ENCODE data around the gene SOX2. TPM values are rescaled to one million over a fixed set of nuclear protein-coding genes. Genes with fewer than 3 reads are reported as not detected.
A peak's percentile ranks its signal among the peaks of the same experiment; 100 is the strongest.

The SOX2 gene
- total RNA-seq, 1 experiment from 2014 or later = 189 TPM

- TF ChIP-seq USF2 (CRISPR knock-in tag; IDR thresholded peaks at IDR 0.05) = no peak
- TF ChIP-seq PRRX2 (CRISPR knock-in tag; IDR thresholded peaks at IDR 0.05) = no peak
- TF ChIP-seq MXD4 (CRISPR knock-in tag; IDR thresholded peaks at IDR 0.05; ENCODE audit: borderline replicate concordance) = no peak
- TF ChIP-seq RORB (CRISPR knock-in tag; IDR thresholded peaks at IDR 0.05) = no peak
- no peak for TF ChIP-seq ZBTB21 (CRISPR knock-in tag; IDR thresholded peaks at IDR 0.05; ENCODE audit: borderline replicate concordance)
- no peak for TF ChIP-seq NFE2L1 (CRISPR knock-in tag; IDR thresholded peaks at IDR 0.05)
- TF ChIP-seq ZNF281 (CRISPR knock-in tag; IDR thresholded peaks at IDR 0.05) = peak; percentile 67; the same call in 1 of the 2 replicates
- TF ChIP-seq RELA (CRISPR knock-in tag; IDR thresholded peaks at IDR 0.05; ENCODE audit: borderline replicate concordance) = no peak
- no peak for TF ChIP-seq E2F4 (CRISPR knock-in tag; IDR thresholded peaks at IDR 0.05; ENCODE audit: borderline replicate concordance, low read depth)
- TF ChIP-seq NFATC4 (CRISPR knock-in tag; IDR thresholded peaks at IDR 0.05) = no peak
- no peak for TF ChIP-seq ZNF317 (CRISPR knock-in tag; IDR thresholded peaks at IDR 0.05; ENCODE audit: borderline replicate concordance, low read depth)
- no peak; the same call in 1 of the 2 replicates for TF ChIP-seq MAX (CRISPR knock-in tag; IDR thresholded peaks at IDR 0.05)
- TF ChIP-seq ZNF263 (CRISPR knock-in tag; IDR thresholded peaks at IDR 0.05; ENCODE audit: low read depth) = no peak
- TF ChIP-seq MLX (CRISPR knock-in tag; IDR thresholded peaks at IDR 0.05) = no peak
- no peak for TF ChIP-seq TEAD4 (CRISPR knock-in tag; IDR thresholded peaks at IDR 0.05)
- TF ChIP-seq AR (CRISPR knock-in tag; IDR thresholded peaks at IDR 0.05) = no peak
- no peak for TF ChIP-seq ZNF532 (CRISPR knock-in tag; IDR thresholded peaks at IDR 0.05; ENCODE audit: borderline replicate concordance)
- TF ChIP-seq FOXJ3 (CRISPR knock-in tag; IDR thresholded peaks at IDR 0.05; ENCODE audit: borderline replicate concordance) = no peak
- peak; percentile 47; the same call in 1 of the 2 replicates for TF ChIP-seq ETV6 (CRISPR knock-in tag; IDR thresholded peaks at IDR 0.05)
These were observed 10.4 kb downstream of the SOX2 start (continued) for GRCh38 chr3:181722156-181722555.

Measured in WTC11 (cell line).